ENCODE data around the gene ARHGEF28. TPM values are rescaled to one million over a fixed set of nuclear protein-coding genes. Genes with fewer than 3 reads are reported as not detected.

Gene ARHGEF28
- total RNA-seq, 2 donors from 2014 or later = 0.05 TPM; not detected in 1

- no peak overlapping the region for H3K27ac Mint-ChIP-seq
Observed at GRCh38 chr5:73617510-73618279, 8.3 kb upstream of the ARHGEF28 start.

GRCh38 chr5:73619606-73620333 is 6.2 kb upstream of the ARHGEF28 start:
- no peaks in the 10 kb centered on the region for H3K9me3 Mint-ChIP-seq
- H3K36me3 Mint-ChIP-seq = no peaks in the 10 kb centered on the region
- no peak for ATAC-seq
- no peak for DNase-seq (ENCODE audit: low spot score in 2 of 2)
- no peak overlapping the region for H3K27ac Mint-ChIP-seq

More at GRCh38 chr5:73617510-73618279, 8.3 kb upstream of the ARHGEF28 start:
- H3K9me3 Mint-ChIP-seq = no peaks in the 10 kb centered on the region
- ATAC-seq (no peak), DNase-seq (ENCODE audit: low spot score in 2 of 2) (no peak)
- no peaks in the 10 kb centered on the region for H3K36me3 Mint-ChIP-seq

GRCh38 chr5:73620334-73620687 is 5.7 kb upstream of the ARHGEF28 start:
- Mint-ChIP-seq H3K9me3 (no peaks in the 10 kb centered on the region), H3K36me3 (no peaks in the 10 kb centered on the region), H3K27ac (no peak overlapping the region)
- no peak for ATAC-seq
- no peak for DNase-seq (ENCODE audit: low spot score in 2 of 2)

GRCh38 chr5:73623060-73623459 is 2.9 kb upstream of the ARHGEF28 start:
- Mint-ChIP-seq H3K9me3 (no peaks in the 10 kb centered on the region), H3K27ac (no peak overlapping the region), H3K36me3 (no peaks in the 10 kb centered on the region)
- DNase-seq (ENCODE audit: low spot score in 2 of 2) = no peak
- ATAC-seq = no peak

- H3K27ac Mint-ChIP-seq = no peak overlapping the region
- no peak for ATAC-seq
- H3K9me3 Mint-ChIP-seq = no peaks in the 10 kb centered on the region
- DNase-seq (ENCODE audit: low spot score in 2 of 2) = no peak
- no peaks in the 10 kb centered on the region for H3K36me3 Mint-ChIP-seq
Observed at GRCh38 chr5:73623901-73624404, 2.0 kb upstream of the ARHGEF28 start.

GRCh38 chr5:73624888-73625287 is 1.1 kb upstream of the ARHGEF28 start:
- ATAC-seq (no peak), DNase-seq (ENCODE audit: low spot score in 2 of 2) (no peak)
- H3K9me3 Mint-ChIP-seq = no peaks in the 10 kb centered on the region
- H3K27ac Mint-ChIP-seq = no peak overlapping the region
- no peaks in the 10 kb centered on the region for H3K36me3 Mint-ChIP-seq

GRCh38 chr5:73625372-73625943 is 538 bp upstream of the ARHGEF28 start:
- H3K36me3 Mint-ChIP-seq = no peaks in the 10 kb centered on the region

GRCh38 chr5:73626814-73627313 is 868 bp downstream of the ARHGEF28 start:
- H3K36me3 Mint-ChIP-seq = no peaks in the 10 kb centered on the region
- no peak for DNase-seq (ENCODE audit: low spot score in 2 of 2)
- H3K27ac Mint-ChIP-seq = no peak overlapping the region
- no peaks in the 10 kb centered on the region for H3K9me3 Mint-ChIP-seq
- no peak for ATAC-seq

More at GRCh38 chr5:73625372-73625943, 538 bp upstream of the ARHGEF28 start:
- Mint-ChIP-seq H3K9me3 (no peaks in the 10 kb centered on the region), H3K27ac (no peak overlapping the region)
- ATAC-seq (no peak), DNase-seq (ENCODE audit: low spot score in 2 of 2) (no peak)

GRCh38 chr5:73629456-73629855 is 3.5 kb downstream of the ARHGEF28 start:
- Mint-ChIP-seq H3K9me3 (no peaks in the 10 kb centered on the region), H3K27ac (no peak overlapping the region), H3K36me3 (no peaks in the 10 kb centered on the region)
- DNase-seq (ENCODE audit: low spot score in 2 of 2) = no peak
- ATAC-seq = no peak

- ATAC-seq (no peak), DNase-seq (ENCODE audit: low spot score in 2 of 2) (no peak)
- Mint-ChIP-seq H3K27ac (no peak overlapping the region), H3K9me3 (no peaks in the 10 kb centered on the region), H3K36me3 (no peaks in the 10 kb centered on the region)
Observed at GRCh38 chr5:73630765-73631164, 4.8 kb downstream of the ARHGEF28 start.

- ATAC-seq = no peak
- H3K36me3 Mint-ChIP-seq = no peaks in the 10 kb centered on the region
Observed at GRCh38 chr5:73631500-73631899, 5.5 kb downstream of the ARHGEF28 start.

GRCh38 chr5:73633060-73633459 is 7.1 kb downstream of the ARHGEF28 start:
- H3K36me3 Mint-ChIP-seq = no peaks in the 10 kb centered on the region
- no peak for ATAC-seq

More at GRCh38 chr5:73631500-73631899, 5.5 kb downstream of the ARHGEF28 start:
- no peak overlapping the region for H3K27ac Mint-ChIP-seq
- DNase-seq (ENCODE audit: low spot score in 2 of 2) = no peak
- H3K9me3 Mint-ChIP-seq = no peaks in the 10 kb centered on the region

GRCh38 chr5:73636408-73636807 is 10.4 kb downstream of the ARHGEF28 start:
- Mint-ChIP-seq H3K36me3 (no peaks in the 10 kb centered on the region), H3K9me3 (no peaks in the 10 kb centered on the region), H3K27ac (no peak overlapping the region)
- DNase-seq (ENCODE audit: low spot score in 2 of 2) = no peak
- ATAC-seq = no peak

More at GRCh38 chr5:73633060-73633459, 7.1 kb downstream of the ARHGEF28 start:
- Mint-ChIP-seq H3K9me3 (no peaks in the 10 kb centered on the region), H3K27ac (no peak overlapping the region)
- DNase-seq (ENCODE audit: low spot score in 2 of 2) = no peak

GRCh38 chr5:73637565-73637964 is 11.6 kb downstream of the ARHGEF28 start:
- Mint-ChIP-seq H3K9me3 (no peaks in the 10 kb centered on the region), H3K36me3 (no peaks in the 10 kb centered on the region), H3K27ac (no peak overlapping the region)
- no peak for DNase-seq (ENCODE audit: low spot score in 2 of 2)
- ATAC-seq = no peak

- Mint-ChIP-seq H3K36me3 (no peaks in the 10 kb centered on the region), H3K9me3 (no peaks in the 10 kb centered on the region), H3K27ac (no peak overlapping the region)
- ATAC-seq (no peak), DNase-seq (ENCODE audit: low spot score in 2 of 2) (no peak)
Observed at GRCh38 chr5:73638344-73639095, 12.5 kb downstream of the ARHGEF28 start.

GRCh38 chr5:73640861-73641320 is 14.9 kb downstream of the ARHGEF28 start:
- no peaks in the 10 kb centered on the region for H3K36me3 Mint-ChIP-seq
- H3K9me3 Mint-ChIP-seq = no peaks in the 10 kb centered on the region
- ATAC-seq (no peak), DNase-seq (ENCODE audit: low spot score in 2 of 2) (no peak)
- H3K27ac Mint-ChIP-seq = no peak overlapping the region
